Measurements from ENCODE around the gene IFITM1. TPM values are rescaled to one million over a fixed set of nuclear protein-coding genes. Genes with fewer than 3 reads are reported as not detected.

Gene IFITM1
- total RNA-seq, 6 experiments from 2014 or later: 15.7 to 159 (median 72.5) TPM

GRCh38 chr11:335779-336658, 22.2 kb downstream of the IFITM1 start:
- Histone ChIP-seq H3K9me3 (no peaks in the 10 kb centered on the region), H3K27me3 (no peaks in the 10 kb centered on the region), H3K36me3 (no peaks in the 10 kb centered on the region), H3K4me3 (no peak overlapping the region), H3K27ac (peak overlapping the region; percentile 26 to 67 (median 53)), H3K4me1 (peaks cover 0 to 10% (median 0%) of the 10 kb centered on the region in 4 donors)
- ATAC-seq (peak; percentile 52 to 82 (median 72)), DNase-seq (no peak)
- intact Hi-C loops (cut with DNase I): no loop called here
- no peak for TF ChIP-seq CTCF (IDR thresholded peaks at IDR 0.05)
- TF ChIP-seq POLR2A (IDR thresholded peaks at IDR 0.05): no peak
- WGBS (ENCODE audit: insufficient coverage, low coverage, low lambda C conversion rate, missing lambda C conversion rate): 53% methylated on average over 10 of the region's 15 CpGs

GRCh38 chr11:336659-337198, 22.9 kb downstream of the IFITM1 start:
- no peak for ATAC-seq
- Histone ChIP-seq H3K27me3 (no peaks in the 10 kb centered on the region), H3K36me3 (no peaks in the 10 kb centered on the region), H3K4me3 (no peak overlapping the region), H3K27ac (peak overlapping the region; percentile 25 to 67 (median 53)), H3K4me1 (peaks cover 0 to 10% (median 0%) of the 10 kb centered on the region in 4 donors), H3K9me3 (no peaks in the 10 kb centered on the region)
- intact Hi-C loops (cut with DNase I): no loop called here
- TF ChIP-seq CTCF (IDR thresholded peaks at IDR 0.05) (no peak), POLR2A (IDR thresholded peaks at IDR 0.05) (no peak)
- no peak for DNase-seq
- WGBS (ENCODE audit: insufficient coverage, low coverage, low lambda C conversion rate, missing lambda C conversion rate): 81% methylated on average over 4 of the region's 4 CpGs

GRCh38 chr11:337711-338110, 23.9 kb downstream of the IFITM1 start:
- H3K27ac ChIP-seq: no peak overlapping the region
- no peaks in the 10 kb centered on the region for H3K27me3 ChIP-seq
- H3K4me3 ChIP-seq: no peak overlapping the region
- 78% methylated on average over 3 of the region's 6 CpGs for WGBS (ENCODE audit: insufficient coverage, low coverage, low lambda C conversion rate, missing lambda C conversion rate)
- ATAC-seq (no peak), DNase-seq (no peak)
- no peaks in the 10 kb centered on the region for H3K9me3 ChIP-seq
- no peaks in the 10 kb centered on the region for H3K36me3 ChIP-seq
- TF ChIP-seq CTCF (IDR thresholded peaks at IDR 0.05) (no peak), POLR2A (IDR thresholded peaks at IDR 0.05) (no peak)
- peaks cover 0 to 10% (median 0%) of the 10 kb centered on the region in 4 donors for H3K4me1 ChIP-seq
- intact Hi-C loops (cut with DNase I): no loop called here

GRCh38 chr11:339963-340362, 26.1 kb downstream of the IFITM1 start:
- H3K27ac ChIP-seq: no peak overlapping the region
- ATAC-seq: no peak
- H3K9me3 ChIP-seq: no peaks in the 10 kb centered on the region
- TF ChIP-seq CTCF (IDR thresholded peaks at IDR 0.05) (no peak), POLR2A (IDR thresholded peaks at IDR 0.05) (no peak)
- no peaks in the 10 kb centered on the region for H3K27me3 ChIP-seq
- no peaks in the 10 kb centered on the region for H3K36me3 ChIP-seq
- peaks cover 0 to 10% (median 0%) of the 10 kb centered on the region in 4 donors for H3K4me1 ChIP-seq
- intact Hi-C loops (cut with DNase I): no loop called here
- H3K4me3 ChIP-seq: no peak overlapping the region
- 90% methylated on average over 2 of the region's 2 CpGs for whole genome bisulfite sequencing (ENCODE audit: insufficient coverage, low coverage, low lambda C conversion rate, missing lambda C conversion rate)
- DNase-seq: no peak
